Hippocampal formation (tissue), 2 donors: ENCODE results near the gene MINPP1.
A peak's percentile ranks its signal among the peaks of the same experiment; 100 is the strongest.
"Not testable (repeated sequence)": the region's sequence is repeated elsewhere in the genome, so short reads cannot be mapped to it uniquely, and the experiment has no call there.

Source experiments
- DNase-seq, 2 donors: peaks; one replicate each; lab custom pipeline; 2025; lab: John Stamatoyannopoulos, UW

Gene MINPP1

DNA sequence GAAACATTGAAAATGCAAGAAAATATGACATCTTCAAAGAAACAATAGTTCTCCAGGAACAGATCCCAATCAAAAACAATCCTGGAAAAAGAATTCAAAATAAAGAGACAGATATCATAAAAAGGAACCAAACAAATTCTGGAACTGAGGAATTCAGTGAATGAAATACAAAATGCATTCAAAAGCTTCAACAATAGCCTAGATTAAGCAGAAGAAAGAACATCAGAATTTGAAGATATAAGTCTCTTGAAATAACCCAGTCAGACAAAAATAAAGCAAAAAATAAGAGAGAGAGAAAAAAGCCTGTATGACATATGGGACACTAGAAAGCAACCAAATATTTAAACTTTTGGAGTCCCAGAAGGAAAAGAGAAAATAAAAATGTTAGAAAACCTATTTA is 60.3 kb downstream of the MINPP1 start:
- DNase-seq: no peak

DNA sequence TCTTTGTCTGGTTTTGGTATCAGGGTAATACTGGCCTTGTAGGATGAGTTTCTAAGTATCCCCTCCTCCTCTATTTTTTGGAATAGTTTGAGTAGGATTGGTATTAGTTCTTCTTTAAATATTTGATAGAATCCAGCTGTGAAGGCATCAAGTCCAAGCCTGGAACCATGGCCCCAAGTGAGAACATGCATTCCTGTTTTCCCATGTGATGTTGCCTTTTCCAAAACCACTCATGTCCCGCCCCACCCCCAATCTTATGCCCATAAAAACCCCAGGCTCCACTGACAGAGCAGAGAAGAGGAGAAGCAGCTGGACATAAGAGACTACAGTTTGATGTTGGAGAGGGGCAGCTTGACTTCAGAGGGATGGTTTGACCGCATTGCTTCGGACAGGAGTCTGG is 71.2 kb downstream of the MINPP1 start:
- no peak for DNase-seq

GRCh38 chr10:87578160-87578841 is 73.6 kb downstream of the MINPP1 start:
- DNase-seq: no peak

- no peak for DNase-seq
These were observed 74.2 kb downstream of the MINPP1 start for GRCh38 chr10:87578842-87579401.

DNA sequence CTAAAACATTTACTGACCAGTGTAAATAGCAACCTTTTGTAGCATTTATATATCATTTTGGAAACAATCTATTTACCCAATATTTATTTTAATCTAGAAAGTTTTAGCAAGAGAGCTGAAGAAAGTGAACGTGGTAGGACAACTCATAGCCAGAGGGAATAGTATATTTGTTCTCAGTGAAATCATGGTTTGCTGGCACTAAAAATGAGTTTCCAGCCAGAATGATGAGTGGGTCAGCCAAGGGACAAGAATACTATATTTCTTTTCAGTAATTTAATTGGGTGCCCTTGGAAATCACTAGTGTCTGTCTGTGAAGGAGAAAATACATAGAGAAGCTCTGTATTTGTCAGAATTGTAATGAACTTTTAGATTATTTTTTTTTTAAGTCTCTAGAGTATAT is 74.9 kb downstream of the MINPP1 start:
- no peak for DNase-seq

DNA sequence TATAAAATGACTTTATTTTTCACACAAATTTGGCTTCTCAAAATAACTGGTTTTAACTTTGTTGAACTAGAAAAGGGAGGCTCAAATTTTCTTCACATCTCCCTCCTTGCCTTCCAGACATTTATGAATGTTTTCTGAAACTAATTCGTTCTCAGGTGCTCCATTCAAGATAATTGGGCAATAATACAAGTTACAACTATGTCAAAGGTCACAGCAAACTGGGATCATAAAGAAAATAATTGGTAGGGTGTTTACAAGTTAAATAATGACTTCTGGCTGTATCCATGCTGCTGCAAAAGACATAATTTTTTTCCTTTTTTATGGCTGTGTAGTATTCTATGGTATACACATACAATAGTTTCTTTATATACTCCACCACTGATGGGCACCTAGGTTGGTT is 75.3 kb downstream of the MINPP1 start:
- no peak for DNase-seq

DNA sequence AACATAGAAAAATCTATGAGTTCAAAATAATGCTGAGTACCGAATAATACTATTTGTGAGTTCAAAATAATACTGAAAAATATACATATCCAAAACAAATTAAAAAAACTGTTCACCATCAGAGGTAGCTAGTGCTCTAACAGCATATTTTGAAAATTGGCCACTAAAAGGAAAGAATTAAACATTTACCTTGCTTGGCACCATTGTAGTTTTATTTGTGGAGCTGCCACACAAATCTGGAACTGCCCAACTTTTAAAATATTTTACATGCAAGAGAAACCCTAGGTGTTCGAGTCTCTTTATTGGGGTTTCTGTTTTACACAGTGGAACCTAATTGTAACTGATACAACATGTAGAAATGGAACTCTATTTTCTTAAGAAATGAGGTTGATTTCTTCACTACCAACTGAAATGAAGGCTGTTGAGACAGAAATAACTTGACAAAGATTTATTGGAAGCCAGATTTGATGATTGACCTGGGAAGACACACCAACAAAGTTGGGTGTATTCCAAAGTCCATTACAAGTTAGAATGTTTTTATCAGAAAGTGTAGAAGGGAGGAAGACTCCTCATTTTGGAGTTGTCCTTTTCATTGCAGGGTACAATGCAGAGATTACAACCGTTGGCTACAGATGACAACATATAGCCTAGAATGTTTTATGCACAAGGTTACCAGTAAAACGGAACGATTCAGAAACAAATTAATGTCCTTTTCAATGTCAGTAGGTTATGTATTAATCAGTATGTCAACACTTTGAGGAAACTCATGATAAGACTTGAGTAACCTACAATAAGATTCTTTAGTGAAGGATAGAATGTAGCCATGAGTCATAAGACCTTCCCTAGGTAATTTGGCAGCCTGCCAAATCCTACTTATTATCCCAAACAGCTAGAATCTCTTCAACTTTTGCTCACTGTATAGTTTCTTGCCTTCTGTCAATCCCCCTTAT is 81.1 kb downstream of the MINPP1 start:
- DNase-seq: no peak

DNA sequence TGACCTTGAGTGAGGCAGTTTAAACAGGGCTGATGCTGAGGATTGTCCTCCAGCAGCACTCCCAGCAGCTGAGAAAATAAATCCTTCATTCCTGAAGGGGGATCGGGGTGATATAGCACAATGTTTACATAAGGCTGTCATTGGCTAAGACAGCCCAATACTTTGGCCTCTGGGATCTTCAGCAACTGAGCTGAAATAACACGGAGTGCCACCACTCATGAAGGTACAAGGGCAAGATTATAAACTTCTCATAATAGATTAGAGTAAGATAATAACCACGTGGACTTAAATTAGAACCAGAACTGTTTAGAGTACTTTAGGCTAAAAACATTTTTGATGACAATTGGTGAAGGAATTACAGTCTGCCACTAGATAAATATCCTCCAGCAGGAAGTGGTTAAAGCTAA is 85.0 kb downstream of the MINPP1 start:
- DNase-seq: no peak

- no peak for DNase-seq
These were observed 86.3 kb downstream of the MINPP1 start for GRCh38 chr10:87590705-87591588.

DNA sequence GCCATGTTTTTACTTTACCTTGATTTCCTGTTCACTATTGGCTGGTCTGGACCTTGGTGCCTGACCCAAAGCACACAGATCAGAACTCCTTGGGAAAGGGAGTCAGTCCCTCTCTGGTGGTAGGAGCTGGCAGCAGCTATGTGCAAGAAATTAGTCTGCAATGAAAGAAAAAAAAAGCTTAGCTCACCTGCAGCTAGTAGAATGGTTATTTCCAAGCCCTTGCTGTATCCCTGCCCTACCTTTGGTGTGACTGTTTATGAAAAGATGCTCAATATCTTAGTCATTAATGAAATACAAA is 86.8 kb downstream of the MINPP1 start:
- no peak for DNase-seq

- not testable (repeated sequence) for DNase-seq
These were observed 88.2 kb downstream of the MINPP1 start for GRCh38 chr10:87592920-87593319.

GRCh38 chr10:87593702-87594101 is 89.0 kb downstream of the MINPP1 start:
- no peak for DNase-seq

GRCh38 chr10:87594181-87594580 is 89.5 kb downstream of the MINPP1 start:
- no peak for DNase-seq

DNA sequence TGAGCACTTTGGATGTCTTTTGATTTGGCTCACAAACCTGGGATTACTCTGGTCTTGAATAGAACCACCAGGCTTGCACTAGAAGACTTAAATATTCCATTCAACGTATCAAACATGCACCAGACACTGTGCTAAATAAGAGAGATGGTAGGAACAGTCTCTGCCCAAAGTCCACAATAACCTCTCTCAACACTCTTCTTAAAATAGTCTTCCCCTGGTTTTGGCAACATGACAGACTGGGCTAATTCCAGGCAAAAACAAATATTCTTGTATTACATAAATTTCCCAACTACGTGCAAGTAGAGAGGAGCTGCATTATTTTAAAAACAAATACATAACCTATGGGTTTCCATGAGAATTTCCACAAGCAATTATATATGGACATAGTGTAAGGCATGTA is 90.2 kb downstream of the MINPP1 start:
- no peak for DNase-seq

DNA sequence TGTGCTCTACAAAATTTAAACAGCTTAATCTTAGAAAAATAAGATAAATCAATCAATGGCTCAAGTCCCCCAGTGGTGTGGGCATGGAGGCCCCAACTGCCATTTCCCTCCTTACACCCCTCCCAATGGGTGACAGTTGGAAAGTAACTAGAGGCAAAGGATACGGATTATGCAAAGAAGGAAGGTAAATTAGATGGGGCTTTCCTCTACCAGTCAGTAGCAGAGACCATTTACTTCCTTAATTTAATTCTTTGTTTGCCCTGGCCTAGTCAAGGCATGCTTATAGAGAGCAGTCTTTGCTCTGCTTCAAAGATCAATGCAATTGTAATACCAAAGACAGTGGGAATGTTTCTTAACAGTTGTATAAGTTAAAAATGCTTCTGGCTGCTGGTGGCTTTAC is 91.7 kb downstream of the MINPP1 start:
- DNase-seq: no peak

GRCh38 chr10:87598700-87599099 is 94.0 kb downstream of the MINPP1 start:
- DNase-seq: peak in 1 of 2 donors; percentile 23

DNA sequence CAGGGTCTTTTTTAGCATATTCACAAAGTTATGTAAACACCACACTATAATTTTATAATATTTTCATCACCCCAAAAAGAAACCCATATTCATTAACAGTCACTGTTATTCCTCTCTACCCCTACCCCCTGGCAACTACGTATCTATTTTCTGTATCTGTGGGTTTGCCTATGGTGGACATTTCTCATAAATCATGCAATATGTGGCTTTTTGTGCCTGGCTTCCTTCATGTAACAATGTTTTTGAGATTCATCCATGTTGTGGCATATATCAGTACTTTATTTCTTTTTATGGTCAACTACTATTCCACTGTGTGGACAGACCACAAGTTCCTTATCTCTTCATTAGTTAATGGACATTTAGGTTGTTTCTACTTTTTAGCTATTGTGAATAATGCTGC is 95.9 kb downstream of the MINPP1 start:
- no peak for DNase-seq
